Lower leg skin (tissue), 3 donors: ENCODE data around the gene BRINP1.

ENCODE experiments used
- POLR2A ChIP-seq, 2 donors: fragments of 450-650 bp; IDR thresholded peaks; one replicate each; pipeline ENCODE4 v1.6.1; 2016 to 2017; ENCODE audit warnings: antibody characterized with exemption in 2 of 2, mild to moderate bottlenecking in 1 of 2, moderate library complexity in 1 of 2
- TF ChIP-seq, protein P1 (sequence below), 3 donors: fragments of 450-650 bp; IDR thresholded peaks; one replicate each; pipeline ENCODE4 v1.5.1; 2016; ENCODE audit warnings: antibody characterized with exemption in 3 of 3, mild to moderate bottlenecking in 3 of 3, moderate library complexity in 2 of 3

DNA sequence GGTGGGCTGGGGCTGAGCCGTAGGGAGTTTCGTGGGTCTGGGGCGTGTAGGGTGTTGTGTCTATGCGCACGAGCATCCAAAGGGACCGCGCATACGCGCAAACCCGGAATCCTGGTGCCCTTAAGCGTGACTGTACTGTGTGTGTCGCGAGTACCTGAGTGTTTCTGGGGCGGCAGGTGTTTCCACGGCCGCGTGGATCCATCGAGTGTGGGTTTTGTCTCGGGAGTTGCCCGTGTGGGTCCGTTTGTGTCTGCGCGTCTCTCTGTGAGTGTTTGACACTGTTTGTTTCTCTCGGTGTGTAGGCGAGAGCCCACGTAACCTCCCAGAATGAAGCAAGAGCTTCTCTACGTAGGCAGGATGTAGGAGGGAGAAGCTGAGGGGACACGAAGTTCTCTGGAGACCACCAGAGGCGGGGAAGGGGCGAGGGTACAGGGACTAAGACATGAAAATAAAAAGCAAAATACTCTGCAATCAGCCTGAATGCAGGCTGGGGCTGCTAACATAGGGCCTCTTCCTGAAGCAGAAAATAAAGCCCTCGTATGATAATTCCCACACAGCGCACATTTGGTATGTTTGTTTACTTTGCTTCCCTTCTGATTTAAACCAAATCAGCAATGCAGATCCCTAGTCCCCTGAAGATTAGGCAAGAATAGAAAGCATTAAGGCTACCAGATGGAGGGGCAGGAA, 588 bp upstream of the BRINP1 start:
- TF ChIP-seq, protein P1, sequence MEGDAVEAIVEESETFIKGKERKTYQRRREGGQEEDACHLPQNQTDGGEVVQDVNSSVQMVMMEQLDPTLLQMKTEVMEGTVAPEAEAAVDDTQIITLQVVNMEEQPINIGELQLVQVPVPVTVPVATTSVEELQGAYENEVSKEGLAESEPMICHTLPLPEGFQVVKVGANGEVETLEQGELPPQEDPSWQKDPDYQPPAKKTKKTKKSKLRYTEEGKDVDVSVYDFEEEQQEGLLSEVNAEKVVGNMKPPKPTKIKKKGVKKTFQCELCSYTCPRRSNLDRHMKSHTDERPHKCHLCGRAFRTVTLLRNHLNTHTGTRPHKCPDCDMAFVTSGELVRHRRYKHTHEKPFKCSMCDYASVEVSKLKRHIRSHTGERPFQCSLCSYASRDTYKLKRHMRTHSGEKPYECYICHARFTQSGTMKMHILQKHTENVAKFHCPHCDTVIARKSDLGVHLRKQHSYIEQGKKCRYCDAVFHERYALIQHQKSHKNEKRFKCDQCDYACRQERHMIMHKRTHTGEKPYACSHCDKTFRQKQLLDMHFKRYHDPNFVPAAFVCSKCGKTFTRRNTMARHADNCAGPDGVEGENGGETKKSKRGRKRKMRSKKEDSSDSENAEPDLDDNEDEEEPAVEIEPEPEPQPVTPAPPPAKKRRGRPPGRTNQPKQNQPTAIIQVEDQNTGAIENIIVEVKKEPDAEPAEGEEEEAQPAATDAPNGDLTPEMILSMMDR (IDR thresholded peaks at IDR 0.05): no peak
- no peak for TF ChIP-seq POLR2A (IDR thresholded peaks at IDR 0.05)
